GM21526 (cell line): ENCODE data around the gene TXNRD1.

Experiments used
- ATAC-seq: cut with Tn5 transposase; IDR thresholded peaks from one replicate; pipeline ENCODE4 v1.9.1; 2021; ENCODE audit warnings: moderate library complexity; ENCODE audit not compliant: unreplicated experiment, low FRiP score

The TXNRD1 gene

DNA sequence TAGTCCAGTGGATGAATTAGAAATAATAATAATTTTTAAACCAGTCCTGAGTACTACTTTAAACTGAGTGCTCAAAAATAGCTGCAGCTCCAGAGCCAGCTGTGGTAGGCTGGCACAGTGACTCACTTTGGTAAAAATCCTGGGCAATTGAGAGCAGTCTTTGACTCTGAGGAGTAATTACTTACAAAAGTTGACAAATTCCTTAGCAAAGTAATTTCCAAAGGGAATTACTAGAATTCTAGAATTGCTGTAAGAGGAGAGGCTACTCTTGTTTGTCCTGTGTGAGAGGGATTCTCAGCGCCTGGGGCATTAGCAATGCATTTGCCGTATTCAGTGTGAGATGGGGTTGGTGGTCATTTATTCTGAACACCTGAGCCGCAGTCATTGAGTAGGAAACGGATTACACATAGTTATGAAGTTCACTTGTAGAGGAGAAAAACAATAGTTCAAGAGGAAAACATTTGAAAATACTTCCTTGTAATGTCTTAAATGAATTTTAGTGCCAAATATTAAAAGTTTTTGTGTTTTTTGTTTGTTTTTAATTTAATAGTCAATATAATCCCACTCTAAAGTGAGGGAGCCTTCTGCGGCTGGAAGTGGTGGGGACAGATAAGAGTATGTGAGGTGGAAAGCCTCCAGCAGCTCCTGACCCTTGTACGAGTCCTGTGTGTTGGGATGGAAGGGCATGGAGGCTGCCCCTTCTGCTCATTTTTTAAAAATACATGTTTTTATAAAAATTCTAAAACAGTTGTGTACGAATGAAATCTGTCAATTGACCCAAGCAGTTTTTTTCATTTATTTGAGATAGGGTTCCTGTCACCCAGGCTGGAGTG, 129.9 kb downstream of the TXNRD1 start:
- ATAC-seq = no peak

- ATAC-seq = no peak
These were observed 131.9 kb downstream of the TXNRD1 start for GRCh38 chr12:104347374-104348075.

GRCh38 chr12:104348283-104348993, 132.9 kb downstream of the TXNRD1 start:
- ATAC-seq = no peak

DNA sequence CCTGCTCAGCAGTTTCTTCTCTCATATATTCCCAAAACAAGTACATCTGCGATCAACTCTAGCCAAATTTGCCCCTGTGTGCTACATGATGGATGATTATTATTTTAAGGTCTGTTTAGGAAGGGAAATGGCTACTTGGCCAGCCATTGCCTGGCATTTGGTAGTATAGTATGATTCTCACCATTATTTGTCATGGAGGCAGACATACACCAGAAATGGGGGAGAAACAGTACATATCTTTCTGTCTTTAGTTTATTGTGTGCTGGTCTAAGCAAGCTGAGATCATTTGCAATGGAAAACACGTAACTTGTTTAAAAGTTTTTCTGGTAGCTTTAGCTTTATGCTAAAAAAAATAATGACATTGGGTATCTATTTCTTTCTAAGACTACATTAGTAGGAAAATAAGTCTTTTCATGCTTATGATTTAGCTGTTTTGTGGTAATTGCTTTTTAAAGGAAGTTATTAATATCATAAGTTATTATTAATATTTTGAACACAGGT, 133.5 kb downstream of the TXNRD1 start:
- ATAC-seq = no peak

DNA sequence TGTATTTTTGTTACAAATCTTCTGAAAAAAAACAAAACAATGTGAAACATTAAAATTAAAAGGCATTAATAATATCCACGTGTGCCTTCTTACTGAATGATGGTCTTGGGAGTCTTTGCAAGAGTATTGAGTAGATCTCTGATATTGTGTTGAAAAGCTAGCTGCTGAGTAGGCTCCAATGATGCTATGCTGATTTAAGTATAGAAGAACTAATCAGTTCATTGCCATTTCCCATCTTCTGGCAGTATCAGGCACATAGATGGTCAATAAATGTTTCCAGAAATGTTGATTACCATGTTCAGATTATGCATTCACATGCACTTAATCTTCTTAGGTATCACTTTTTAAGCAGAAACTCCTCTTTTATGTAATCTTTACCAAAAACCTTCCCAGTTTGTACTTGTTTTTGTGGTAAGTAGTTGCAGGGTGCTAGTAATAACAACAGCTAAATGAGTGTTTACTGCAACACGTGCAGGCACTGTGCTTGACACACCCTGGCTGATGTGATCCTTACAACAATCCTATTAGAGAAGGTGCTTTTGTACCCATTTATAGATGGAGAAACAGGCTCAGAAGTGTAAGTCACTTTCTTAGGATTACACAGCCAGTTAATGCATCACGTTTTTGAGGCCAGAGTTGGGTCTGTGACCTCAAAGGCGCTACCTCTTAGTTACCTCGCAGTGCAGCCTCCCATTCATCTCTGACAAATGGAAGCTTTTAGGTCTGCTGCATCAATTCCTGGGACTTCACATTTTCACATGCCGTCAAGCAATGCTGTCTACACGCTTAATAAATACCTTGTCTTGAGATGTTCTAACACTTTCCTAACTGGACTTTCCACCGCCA, 134.9 kb downstream of the TXNRD1 start:
- no peak for ATAC-seq

DNA sequence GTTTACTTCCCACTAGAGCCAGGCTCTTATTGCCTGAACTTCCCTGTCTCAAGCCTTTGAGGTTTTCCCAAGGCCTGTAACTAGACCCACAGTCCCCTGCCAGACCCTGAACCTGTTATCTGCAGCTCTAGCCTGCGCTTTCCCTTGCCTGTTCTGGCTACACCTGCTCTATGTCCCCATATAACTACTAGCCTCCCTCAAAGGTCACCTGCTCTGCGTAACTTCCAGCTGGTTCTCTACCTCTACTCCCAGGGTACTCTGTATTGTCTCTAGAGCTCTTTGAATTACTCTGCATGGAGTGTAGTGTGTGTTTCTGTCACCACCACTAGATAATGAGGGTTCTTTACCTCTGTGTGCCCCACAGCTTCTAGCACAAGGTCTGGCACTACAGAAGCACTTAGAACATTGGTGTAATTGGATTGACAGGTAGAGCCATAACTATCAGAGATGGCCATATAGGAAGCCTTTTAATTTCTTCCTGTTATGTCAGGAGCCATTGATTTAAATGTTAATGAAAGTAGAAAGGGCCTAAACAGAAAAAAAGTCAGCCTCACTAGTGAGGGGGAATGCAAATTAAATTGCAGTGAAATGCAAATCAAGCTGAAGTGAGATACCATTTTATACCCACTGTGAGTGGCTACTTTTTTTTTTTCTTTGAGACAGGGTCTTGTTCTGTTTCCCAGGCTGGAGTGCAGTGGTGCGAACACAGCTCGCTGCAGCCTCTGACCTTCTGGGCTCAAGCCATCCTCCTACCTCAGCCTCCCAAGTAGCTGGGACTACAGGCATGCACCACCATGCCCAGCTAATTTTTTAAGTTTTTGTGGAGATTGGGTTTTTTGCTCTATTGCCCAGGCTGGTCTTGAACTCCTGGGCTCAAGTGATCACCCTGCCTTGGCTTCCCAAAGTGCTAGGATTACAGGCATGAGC, 135.7 kb downstream of the TXNRD1 start:
- no peak for ATAC-seq

GRCh38 chr12:104352106-104352713, 136.6 kb downstream of the TXNRD1 start:
- ATAC-seq = no peak

- ATAC-seq = no peak
These were observed 137.7 kb downstream of the TXNRD1 start for GRCh38 chr12:104353012-104353981.

DNA sequence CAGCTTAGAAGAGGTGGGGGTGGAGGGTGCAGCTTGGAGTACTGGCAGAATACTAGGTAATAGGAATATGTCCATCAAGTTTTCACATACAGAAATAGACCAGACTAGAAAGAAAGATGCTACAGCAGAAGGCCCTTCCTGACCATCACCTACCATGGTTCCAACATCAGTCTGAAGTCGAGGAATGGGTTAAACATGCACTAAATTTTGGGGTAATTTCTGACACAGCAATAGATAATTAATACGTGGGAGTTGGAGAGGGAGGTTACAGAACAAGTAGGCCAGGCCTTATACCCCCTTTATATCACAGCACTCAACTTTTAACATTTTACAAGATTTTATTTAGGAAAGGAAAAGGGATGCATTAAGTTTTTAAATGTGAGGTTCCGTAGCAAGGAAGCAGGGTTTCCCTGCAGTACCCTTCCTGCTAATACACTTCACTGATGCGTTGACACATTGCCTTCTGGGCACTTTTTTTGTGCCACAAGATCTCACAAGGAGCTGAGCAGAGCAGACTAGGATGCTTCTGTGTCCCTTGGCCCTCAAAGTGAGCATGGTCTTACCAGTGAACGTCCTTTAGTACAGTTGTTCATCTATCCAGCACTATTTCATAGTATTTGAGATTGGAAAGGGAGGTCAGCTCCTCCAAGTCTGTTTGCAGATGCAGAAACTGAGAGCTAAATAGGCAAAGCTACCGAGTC, 138.7 kb downstream of the TXNRD1 start:
- no peak for ATAC-seq

GRCh38 chr12:104354868-104355570, 139.4 kb downstream of the TXNRD1 start:
- no peak for ATAC-seq

DNA sequence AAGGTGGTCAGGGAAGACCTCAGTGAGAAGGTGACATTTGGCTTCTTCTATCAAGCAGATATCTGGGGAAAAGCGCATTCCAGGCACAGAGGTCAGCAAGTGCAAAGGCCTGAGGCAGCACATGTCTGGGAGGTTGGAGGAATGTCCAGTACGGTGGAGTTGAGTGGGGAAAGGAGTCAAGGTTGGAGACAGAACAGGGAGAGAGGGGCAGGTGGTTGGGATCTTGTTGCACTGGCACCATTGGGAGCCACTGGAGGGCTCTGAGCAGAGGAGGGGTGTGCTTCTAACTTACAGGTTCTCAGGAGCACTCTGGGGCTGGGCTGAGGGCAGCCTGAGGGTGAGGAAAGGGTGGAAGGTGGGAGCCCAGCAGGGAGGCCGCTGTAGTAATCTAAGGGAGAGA, 140.1 kb downstream of the TXNRD1 start:
- no peak for ATAC-seq

DNA sequence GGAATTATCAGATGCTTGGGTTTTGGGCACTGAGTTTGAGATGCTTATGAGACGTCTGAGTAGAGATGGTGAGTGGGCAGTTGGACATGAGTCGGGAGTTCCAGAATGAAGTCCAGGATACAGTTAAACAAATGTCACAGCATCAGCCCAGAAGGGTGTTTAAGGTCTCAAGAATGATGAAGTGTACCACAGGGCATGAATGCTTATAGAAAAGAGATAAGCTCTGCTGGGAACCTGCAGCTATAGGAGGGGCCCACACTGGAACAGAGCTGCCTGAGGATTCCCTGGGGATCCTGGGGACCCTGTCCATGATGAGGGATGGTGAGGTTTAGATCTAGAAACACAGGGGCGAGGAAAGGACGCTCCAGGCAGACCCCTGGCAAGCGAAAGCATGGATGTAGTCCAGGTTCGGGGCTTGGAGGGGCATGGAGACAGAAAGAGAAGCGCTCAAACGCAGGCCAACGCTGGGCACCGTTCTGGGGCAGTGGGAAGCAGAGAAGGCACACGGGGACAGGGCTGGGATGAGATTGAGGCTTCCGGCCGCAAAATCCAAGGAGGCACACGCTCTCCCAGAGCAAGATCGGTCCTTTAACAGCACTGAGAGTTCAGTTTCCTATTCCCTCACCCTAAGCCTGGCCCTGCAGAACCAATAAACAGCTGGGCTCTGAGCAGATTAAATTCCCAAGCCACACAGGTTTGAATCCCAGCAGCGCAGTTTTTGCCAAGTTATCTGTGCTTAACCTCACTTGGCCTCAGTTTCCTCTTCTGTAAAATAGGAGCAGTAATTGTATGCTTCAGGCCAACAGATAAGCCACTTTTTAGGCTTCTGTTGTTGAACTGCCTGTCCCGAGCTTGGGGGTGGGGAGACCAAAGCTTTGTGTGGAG, 140.9 kb downstream of the TXNRD1 start:
- ATAC-seq = no peak

DNA sequence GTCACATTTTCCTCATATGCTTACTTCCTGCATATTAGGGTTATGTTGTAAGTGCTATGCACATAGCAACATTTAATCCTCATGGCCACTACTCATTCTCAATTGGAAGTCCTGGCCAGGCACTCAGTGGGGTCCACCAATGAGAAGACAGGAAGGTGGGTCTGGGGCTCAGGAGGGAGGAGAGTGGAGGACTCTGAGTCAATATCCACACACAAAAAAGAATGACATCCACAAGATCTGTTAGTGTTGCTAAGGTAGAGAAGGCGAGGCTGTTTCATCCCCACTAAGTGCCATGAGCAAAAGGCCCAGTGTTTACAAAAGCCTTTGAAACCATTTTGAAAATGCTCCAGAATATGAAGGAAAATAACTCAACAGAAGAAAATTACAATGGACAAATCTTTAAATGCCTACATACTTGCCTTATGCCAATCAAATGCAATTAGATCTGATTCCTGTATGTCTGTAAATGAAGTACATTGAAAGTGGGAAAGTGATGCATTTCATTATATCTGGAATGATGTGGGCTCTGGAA, 141.9 kb downstream of the TXNRD1 start:
- no peak for ATAC-seq

- ATAC-seq = no peak
These were observed 142.9 kb downstream of the TXNRD1 start for GRCh38 chr12:104358353-104359003.

- no peak for ATAC-seq
These were observed 143.6 kb downstream of the TXNRD1 start for GRCh38 chr12:104359216-104359615.
